Mesodermal cell (in vitro differentiated cells): ENCODE measurements around the gene ACOX2.

ENCODE experiments used
- H3K27ac ChIP-seq: 2 replicates; pipeline ENCODE4 v1.7.0; 2013; ENCODE audit warnings: mild to moderate bottlenecking, low read depth, low read length, moderate library complexity; ENCODE audit not compliant: severe bottlenecking
- H3K36me3 ChIP-seq: 2 replicates; pipeline ENCODE4 v1.7.1; 2013; ENCODE audit warnings: mild to moderate bottlenecking, low read length, moderate library complexity; ENCODE audit not compliant: control insufficient read depth, insufficient read depth
- H3K4me1 ChIP-seq: one replicate; pipeline ENCODE4 v1.7.1; 2013; ENCODE audit warnings: mild to moderate bottlenecking, low read length; ENCODE audit not compliant: insufficient read depth, control insufficient read depth, poor library complexity, severe bottlenecking
- H3K4me3 ChIP-seq: 2 replicates; pipeline ENCODE4 v1.7.0; 2013; ENCODE audit warnings: low read length, control low read depth, mild to moderate bottlenecking; ENCODE audit not compliant: insufficient read depth, poor library complexity, severe bottlenecking; ENCODE audit errors: extremely low read depth
- H3K9me3 ChIP-seq: 2 replicates; pipeline ENCODE4 v1.7.1; 2013; ENCODE audit warnings: mild to moderate bottlenecking, low read length, moderate library complexity; ENCODE audit not compliant: control insufficient read depth
- WGBS, 2 experiments: methylation state at CpG; one replicate each; pipeline ENCODE4 v1.1.5; 2013; ENCODE audit warnings: missing lambda C conversion rate in 2 of 2; ENCODE audit not compliant: insufficient coverage in 2 of 2; 5-methylcytosine and 5-hydroxymethylcytosine counted together

The ACOX2 gene

GRCh38 chr3:58575971-58576652 is 39.1 kb upstream of the ACOX2 start:
- Histone ChIP-seq H3K27ac (no peak overlapping the region), H3K9me3 (no peaks in the 10 kb centered on the region), H3K4me1 (peaks cover 2% of the 10 kb centered on the region), H3K36me3 (no peaks in the 10 kb centered on the region), H3K4me3 (no peak overlapping the region)
- WGBS, 2 experiments = 66 to 83% methylated on average over 5 of the region's 8 CpGs

- Histone ChIP-seq H3K4me1 (no peaks in the 10 kb centered on the region), H3K9me3 (no peaks in the 10 kb centered on the region), H3K27ac (no peak overlapping the region), H3K4me3 (no peak overlapping the region), H3K36me3 (no peaks in the 10 kb centered on the region)
- WGBS, 2 experiments = 85 to 100% methylated on average over 4 of the region's 4 CpGs
These were observed 37.7 kb upstream of the ACOX2 start for GRCh38 chr3:58574682-58575081.

- 85% methylated on average over 2 of the region's 3 CpGs; no CpG with 5 or more reads in 1 of the 2 experiments for WGBS, 2 experiments
- Histone ChIP-seq H3K27ac (no peak overlapping the region), H3K36me3 (no peaks in the 10 kb centered on the region), H3K4me3 (no peak overlapping the region), H3K9me3 (no peaks in the 10 kb centered on the region), H3K4me1 (no peaks in the 10 kb centered on the region)
These were observed 37.1 kb upstream of the ACOX2 start for GRCh38 chr3:58574106-58574505.

GRCh38 chr3:58573640-58574039 is 36.6 kb upstream of the ACOX2 start:
- H3K4me3 ChIP-seq = no peak overlapping the region
- no peaks in the 10 kb centered on the region for H3K4me1 ChIP-seq
- H3K9me3 ChIP-seq = no peaks in the 10 kb centered on the region
- WGBS, 2 experiments = 91 to 95% methylated on average over 4 to 6 of the region's 6 CpGs
- H3K36me3 ChIP-seq = no peaks in the 10 kb centered on the region
- H3K27ac ChIP-seq = no peak overlapping the region

GRCh38 chr3:58572634-58573230 is 35.7 kb upstream of the ACOX2 start:
- H3K4me3 ChIP-seq = no peak overlapping the region
- no peaks in the 10 kb centered on the region for H3K9me3 ChIP-seq
- 92 to 95% methylated on average over 5 to 7 of the region's 7 CpGs for WGBS, 2 experiments
- H3K36me3 ChIP-seq = no peaks in the 10 kb centered on the region
- no peak overlapping the region for H3K27ac ChIP-seq
- H3K4me1 ChIP-seq = no peaks in the 10 kb centered on the region

GRCh38 chr3:58572013-58572633 is 35.1 kb upstream of the ACOX2 start:
- Histone ChIP-seq H3K4me1 (no peaks in the 10 kb centered on the region), H3K4me3 (no peak overlapping the region), H3K36me3 (no peaks in the 10 kb centered on the region), H3K27ac (no peak overlapping the region), H3K9me3 (no peaks in the 10 kb centered on the region)
- 90 to 97% methylated on average over 8 to 12 of the region's 13 CpGs for WGBS, 2 experiments

- WGBS, 2 experiments = 85 to 92% methylated on average over 5 of the region's 5 CpGs
- H3K4me1 ChIP-seq = peaks cover 3% of the 10 kb centered on the region
- H3K9me3 ChIP-seq = no peaks in the 10 kb centered on the region
- H3K36me3 ChIP-seq = no peaks in the 10 kb centered on the region
- H3K27ac ChIP-seq = no peak overlapping the region
- no peak overlapping the region for H3K4me3 ChIP-seq
These were observed 33.9 kb upstream of the ACOX2 start for GRCh38 chr3:58570851-58571250.

- Histone ChIP-seq H3K4me1 (peaks cover 17% of the 10 kb centered on the region), H3K9me3 (no peaks in the 10 kb centered on the region), H3K27ac (no peak overlapping the region), H3K36me3 (no peaks in the 10 kb centered on the region), H3K4me3 (no peak overlapping the region)
- 91 to 94% methylated on average over 8 to 11 of the region's 12 CpGs for WGBS, 2 experiments
These were observed 32.5 kb upstream of the ACOX2 start for GRCh38 chr3:58569287-58570001.

- 30 to 40% methylated on average over 14 to 15 of the region's 17 CpGs for WGBS, 2 experiments
- Histone ChIP-seq H3K4me1 (peaks cover 19% of the 10 kb centered on the region), H3K36me3 (no peaks in the 10 kb centered on the region), H3K27ac (no peak overlapping the region), H3K9me3 (no peaks in the 10 kb centered on the region), H3K4me3 (no peak overlapping the region)
These were observed 31.7 kb upstream of the ACOX2 start for GRCh38 chr3:58568572-58569286.

GRCh38 chr3:58567251-58567515 is 30.2 kb upstream of the ACOX2 start:
- Histone ChIP-seq H3K27ac (no peak overlapping the region), H3K4me1 (peaks cover 19% of the 10 kb centered on the region), H3K9me3 (no peaks in the 10 kb centered on the region), H3K4me3 (no peak overlapping the region), H3K36me3 (no peaks in the 10 kb centered on the region)
- 90 to 100% methylated on average over 1 to 3 of the region's 7 CpGs for WGBS, 2 experiments
